GM12891 (cell line): ENCODE data around the gene DAPK3.

Source experiments
- DNase-seq: peaks from one replicate; pipeline ENCODE4 v3.0.0; 2011; ENCODE audit warnings: low spot score; ENCODE audit not compliant: insufficient read length
- FAIRE-seq: peaks from 2 replicates; lab custom pipeline; 2011; peaks lifted over from hg19 to GRCh38; lab: Jason Lieb, UNC
- PAX5 ChIP-seq: IDR thresholded peaks from 2 replicates; pipeline ENCODE4 v1.6.1; 2011; ENCODE audit warnings: low read length, moderate library complexity, mild to moderate bottlenecking; ENCODE audit not compliant: insufficient read depth, severe bottlenecking
- POLR2A ChIP-seq: IDR thresholded peaks from 2 replicates; pipeline ENCODE4 v1.6.1; 2011; ENCODE audit warnings: low read depth, low read length, control low read depth
- POLR2AphosphoS5 ChIP-seq: IDR thresholded peaks from 2 replicates; pipeline ENCODE4 v1.6.1; 2011; ENCODE audit warnings: low read depth, low read length, control low read depth
- POU2F2 ChIP-seq: IDR thresholded peaks from 2 replicates; pipeline ENCODE4 v1.6.1; 2011; ENCODE audit warnings: low read depth, mild to moderate bottlenecking, control low read depth, low read length, moderate library complexity
- SPI1 ChIP-seq: IDR thresholded peaks from 2 replicates; pipeline ENCODE4 v1.6.1; 2011; ENCODE audit warnings: low read depth, low read length, control low read depth
- TAF1 ChIP-seq: IDR thresholded peaks from 2 replicates; pipeline ENCODE4 v1.6.1; 2011; ENCODE audit warnings: low read depth, low read length, control low read depth

Gene DAPK3

DNA sequence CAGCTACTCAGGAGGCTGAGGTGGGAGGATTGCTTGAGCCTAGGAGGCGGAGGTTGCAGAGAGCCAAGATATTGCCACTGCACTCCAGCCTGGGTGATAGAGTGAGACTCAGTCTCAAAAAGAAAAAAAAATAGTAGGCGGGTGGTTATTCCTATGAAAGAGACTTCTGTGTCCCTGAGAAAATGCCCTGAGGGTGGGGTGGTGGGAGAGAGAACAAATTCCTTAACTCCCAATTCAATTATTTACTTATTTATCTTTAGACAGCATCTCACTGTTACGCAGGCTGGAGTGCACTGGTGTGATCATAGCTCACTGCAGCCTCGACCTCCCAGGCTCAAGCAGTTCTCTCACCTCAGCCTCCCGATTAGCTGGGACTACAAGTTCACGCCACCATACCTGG lies 24.7 kb upstream of the DAPK3 start:
- DNase-seq = no peak
- no peak for TF ChIP-seq POLR2A
- no peak for TF ChIP-seq POLR2AphosphoS5
- TF ChIP-seq PAX5 = no peak
- no peak for TF ChIP-seq TAF1
- TF ChIP-seq SPI1 = no peak
- TF ChIP-seq POU2F2 = no peak
- no peak for FAIRE-seq

DNA sequence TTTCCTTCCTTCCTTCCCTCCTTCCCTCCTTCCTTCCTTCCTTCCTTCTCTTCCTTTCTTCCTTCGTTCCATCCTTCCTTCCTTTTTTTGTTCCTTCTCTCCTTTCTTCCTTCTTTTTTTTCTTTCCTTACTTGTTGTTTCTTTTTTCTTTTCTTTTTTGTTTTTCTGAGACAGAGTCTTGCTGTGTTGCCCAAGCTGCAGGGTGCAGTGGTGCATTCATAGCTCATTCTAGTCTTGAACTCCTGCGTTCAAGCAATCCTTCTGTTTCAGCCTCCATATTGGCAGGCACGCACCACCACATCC lies 19.9 kb upstream of the DAPK3 start:
- TF ChIP-seq TAF1 (no peak), POLR2AphosphoS5 (no peak), POLR2A (no peak), POU2F2 (no peak), PAX5 (no peak), SPI1 (no peak)
- DNase-seq = no peak
- no peak for FAIRE-seq

DNA sequence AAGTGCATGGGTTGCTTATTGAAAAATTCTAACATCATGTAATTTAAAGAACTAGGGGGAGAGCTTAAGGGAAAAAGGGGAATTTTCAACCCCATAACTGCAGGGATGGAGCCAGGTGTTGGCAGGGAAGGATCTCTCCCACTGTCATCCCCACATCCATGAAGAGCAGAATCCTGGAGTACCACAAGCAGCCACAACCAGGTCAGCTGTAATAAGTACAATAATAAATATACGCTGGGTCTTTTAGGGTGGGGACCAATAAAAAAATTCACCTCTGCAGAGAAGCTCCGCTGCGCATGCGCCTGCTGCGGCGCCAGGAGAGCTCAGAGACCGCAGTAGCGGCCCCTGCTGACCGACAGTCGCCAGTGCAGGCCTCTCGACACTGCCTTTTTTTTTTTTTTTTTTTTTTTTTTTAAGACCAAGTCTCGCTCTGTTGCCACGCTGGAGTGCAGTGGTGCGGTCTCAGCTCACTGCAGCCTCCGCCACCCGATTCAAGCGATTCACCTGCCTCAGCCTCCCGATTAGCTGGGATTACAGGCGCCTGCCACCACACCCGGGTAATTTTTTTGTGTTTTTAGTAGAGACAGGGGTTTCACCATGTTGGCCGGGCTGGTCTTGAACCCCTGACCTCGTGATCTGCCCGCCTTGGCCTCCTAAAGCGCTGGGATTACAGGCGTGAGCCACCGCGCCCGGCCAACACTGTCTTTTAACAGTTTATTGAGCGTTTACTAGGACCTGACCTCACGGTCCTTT lies 16.9 kb upstream of the DAPK3 start:
- no peak for FAIRE-seq
- TF ChIP-seq POLR2A (no peak), PAX5 (peak; percentile 60)
- DNase-seq = peak; percentile 63

DNA sequence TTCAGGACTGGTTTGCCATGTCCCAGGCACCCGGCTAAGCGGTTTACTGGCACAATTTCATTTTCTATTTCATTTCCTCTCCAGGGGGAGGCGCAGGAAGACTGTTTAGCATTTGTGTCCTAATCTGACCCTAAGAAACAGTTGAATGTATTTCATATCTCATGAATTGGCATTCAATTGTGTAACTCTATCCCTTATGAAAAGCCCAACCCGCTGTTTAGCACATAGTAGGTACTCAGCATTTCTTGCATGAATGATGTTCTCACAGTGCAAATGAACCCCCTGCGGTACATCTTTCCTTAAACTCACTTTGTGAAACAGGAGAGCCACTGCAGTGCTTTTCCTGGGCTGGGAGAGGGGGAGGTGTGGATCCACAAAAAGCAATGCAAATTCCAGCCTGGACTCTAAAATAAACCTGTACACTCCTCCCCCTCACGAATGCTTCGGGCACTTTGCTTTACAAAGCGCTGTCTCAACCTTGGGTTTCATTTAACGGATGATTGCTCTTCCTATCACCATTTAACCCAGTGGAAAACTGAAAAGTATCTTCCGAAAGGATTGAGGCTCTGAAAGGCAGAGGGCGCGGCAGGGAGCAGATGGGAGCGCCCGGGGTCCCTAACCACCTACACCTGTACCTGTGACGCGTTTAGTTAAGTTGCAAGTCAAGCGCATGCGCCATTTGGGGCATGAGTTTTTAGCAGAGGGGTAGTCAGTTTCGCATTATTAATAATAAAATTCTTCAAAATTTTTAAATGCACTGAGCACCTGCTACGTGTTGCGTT lies 15.6 kb upstream of the DAPK3 start:
- peak; percentile 19; the same call in 1 of the 2 replicates for TF ChIP-seq SPI1
- TF ChIP-seq TAF1 = no peak
- FAIRE-seq = peak; percentile 60

DNA sequence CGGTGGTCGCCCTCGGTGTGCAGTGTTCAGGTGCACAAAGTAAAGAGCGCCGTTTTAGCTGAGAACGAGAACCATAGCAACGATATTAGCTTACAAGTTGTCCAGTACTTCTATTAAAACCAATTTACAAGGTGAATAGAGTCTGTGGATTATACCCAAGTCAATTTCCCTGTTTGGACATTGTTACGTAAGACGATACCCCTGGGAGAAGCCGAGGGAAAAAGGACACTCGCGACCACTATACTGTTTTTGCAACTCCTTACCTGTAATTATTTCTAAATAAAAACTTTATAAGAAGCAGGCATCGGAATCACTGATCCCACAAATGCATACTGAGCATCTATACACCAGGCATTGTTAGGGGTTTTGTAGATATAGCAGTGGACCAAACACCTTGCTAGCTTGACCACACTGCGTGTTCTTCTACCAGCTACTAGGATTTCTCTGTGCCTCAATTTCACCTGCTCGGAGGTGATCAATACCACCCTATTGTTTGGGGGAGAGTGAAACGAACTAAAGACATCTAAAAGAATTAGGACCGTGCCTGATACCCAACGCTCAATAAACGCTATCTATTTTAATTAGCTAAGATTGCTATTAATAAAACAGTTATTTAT lies 14.9 kb upstream of the DAPK3 start:
- FAIRE-seq = no peak
- no peak for TF ChIP-seq SPI1
- no peak for TF ChIP-seq POLR2A
- TF ChIP-seq TAF1 = no peak
- TF ChIP-seq PAX5 = no peak
- no peak for TF ChIP-seq POLR2AphosphoS5
- no peak for TF ChIP-seq POU2F2

More for the DNA sequence above, 15.6 kb upstream of the DAPK3 start:
- peak; percentile 32 for DNase-seq

DNA sequence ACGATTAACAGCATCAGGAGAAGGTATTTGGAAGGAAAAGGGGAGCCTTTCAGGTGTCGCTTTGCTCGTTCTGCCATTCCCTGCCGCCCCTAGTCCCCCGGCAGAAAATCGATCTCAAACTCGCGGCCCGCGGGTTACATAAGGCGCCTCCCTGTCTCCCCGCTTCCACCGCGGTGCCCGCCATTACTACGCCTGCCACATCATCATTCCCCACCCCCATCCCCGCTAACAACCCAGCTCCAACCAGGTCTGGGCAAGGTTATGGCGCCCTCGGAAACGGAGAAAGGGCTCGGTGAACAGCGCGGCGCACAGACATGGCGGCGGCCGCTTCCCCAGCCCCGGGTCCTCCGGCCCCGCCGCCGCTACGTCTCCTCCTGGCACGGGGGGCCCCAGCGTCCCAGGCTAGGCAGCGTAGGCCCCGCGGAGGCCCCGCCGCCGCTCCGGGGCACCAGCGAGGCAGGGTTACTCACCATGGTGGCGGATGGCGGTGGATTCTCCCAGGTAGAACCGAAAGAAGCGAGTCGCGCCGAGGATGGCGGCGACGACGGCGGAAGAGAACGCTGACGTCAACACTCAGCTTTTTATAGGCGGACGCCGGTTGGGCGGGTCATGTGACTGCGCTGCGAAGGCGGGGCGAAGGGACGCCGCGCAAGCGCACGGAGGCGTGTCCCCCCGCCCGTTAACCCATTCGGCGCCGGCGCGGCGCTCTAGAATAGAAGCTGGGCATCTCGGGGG lies 14.2 kb upstream of the DAPK3 start, which contains the start of gene EEF2:
TSS of gene EEF2 (minus strand) at position 556 of the 735 bp plus-strand sequence. CDS start at position 473, 83 bp downstream.
- TF ChIP-seq POLR2AphosphoS5 (peak; percentile 100), PAX5 (peak; percentile 86), SPI1 (no peak), POLR2A (peak; percentile 100), TAF1 (peak; percentile 100), POU2F2 (peak; percentile 92)
- peak; percentile 94 for FAIRE-seq
- DNase-seq = peak; percentile 84

More for the DNA sequence above, 14.9 kb upstream of the DAPK3 start:
- no peak for DNase-seq

DNA sequence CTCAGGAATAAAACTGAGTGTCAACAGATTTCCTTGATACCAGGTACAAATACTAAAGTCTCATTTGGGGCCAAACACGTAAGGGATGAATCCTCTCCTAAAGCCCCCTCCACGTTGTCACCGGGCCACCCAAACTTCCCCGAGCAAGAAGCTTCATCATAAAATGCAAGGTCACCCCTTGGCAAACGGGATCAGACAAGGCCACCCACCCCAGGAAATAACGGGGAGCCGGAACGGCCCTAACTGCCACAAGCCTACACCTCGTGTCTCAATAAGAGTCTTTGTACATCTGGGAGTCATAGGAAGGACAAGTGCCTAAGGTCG lies 13.6 kb upstream of the DAPK3 start:
- no peak for TF ChIP-seq PAX5
- no peak for TF ChIP-seq POU2F2
- TF ChIP-seq POLR2AphosphoS5 = no peak
- TF ChIP-seq SPI1 = no peak
- TF ChIP-seq TAF1 = no peak
- no peak for TF ChIP-seq POLR2A
- DNase-seq (peak; percentile 14), FAIRE-seq (no peak)

DNA sequence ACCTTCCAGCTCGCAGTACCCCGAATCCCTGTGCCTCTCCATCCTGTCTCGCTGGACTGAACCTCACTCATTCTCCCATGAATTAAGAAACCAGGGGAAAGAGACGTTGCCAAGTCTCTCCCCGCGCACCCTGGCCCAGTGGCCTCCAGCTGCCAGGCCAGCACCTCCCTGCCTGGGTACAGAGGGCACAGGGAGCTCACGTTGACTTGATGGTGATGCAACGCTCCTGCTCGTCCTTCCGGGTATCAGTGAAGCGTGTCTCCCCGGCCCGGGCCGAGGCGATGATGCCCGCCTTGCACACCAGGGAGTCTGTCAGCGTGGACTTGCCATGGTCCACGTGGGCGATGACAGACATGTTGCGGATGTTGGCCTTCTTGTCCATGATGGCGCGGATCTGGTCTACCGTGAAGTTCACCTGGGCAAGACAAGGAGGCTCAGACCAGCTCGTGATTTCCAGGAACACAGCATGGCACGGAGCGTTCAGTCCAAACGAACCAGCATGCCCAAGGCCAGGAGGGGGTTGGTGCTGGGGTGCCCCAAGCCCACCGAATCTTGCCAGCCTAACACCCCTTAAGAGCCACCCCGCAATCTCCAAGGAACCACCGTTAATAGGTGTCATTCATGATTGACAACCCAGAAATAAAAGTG lies 13.2 kb upstream of the DAPK3 start:
- DNase-seq (peak; percentile 42), FAIRE-seq (peak; percentile 40)
- no peak for TF ChIP-seq POU2F2
- TF ChIP-seq POLR2A = peak; percentile 19; the same call in 1 of the 2 replicates

DNA sequence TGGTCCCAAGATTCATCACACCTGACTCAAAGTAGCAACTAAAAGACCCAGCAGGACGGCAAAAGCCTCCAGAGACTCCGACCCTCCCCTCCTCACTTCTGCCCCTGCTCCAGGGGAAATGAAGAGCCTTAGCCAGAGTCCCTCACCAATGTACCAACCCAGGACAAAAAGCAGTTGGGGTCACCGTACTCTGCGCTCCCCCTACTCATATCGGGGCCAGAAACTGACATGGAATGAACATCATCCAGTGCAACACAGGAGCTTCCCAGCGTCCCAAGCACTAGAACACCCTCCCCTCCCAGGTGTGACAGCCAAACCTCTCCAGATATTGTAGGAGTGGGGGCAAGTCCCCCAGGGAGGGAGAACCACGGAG lies 12.6 kb upstream of the DAPK3 start:
- DNase-seq = no peak
- TF ChIP-seq TAF1 (no peak), POU2F2 (no peak), PAX5 (no peak), POLR2AphosphoS5 (no peak), SPI1 (no peak), POLR2A (no peak)
- no peak for FAIRE-seq
